K562 (cell line): ENCODE results near the gene PRTN3.

ENCODE experiments used
- CTCF ChIP-seq, 3 experiments: IDR thresholded peaks in 2 of 3; conservative IDR thresholded peaks in 1 of 3; 2 replicates each; pipeline ENCODE4 v1.5.1; 2011 to 2012; ENCODE audit warnings: low read length in 3 of 3, mild to moderate bottlenecking in 3 of 3, control low read depth in 2 of 3, improper control_type of control experiment in 1 of 3, inconsistent platforms in 1 of 3, low read depth in 1 of 3, mixed read lengths in 1 of 3, moderate library complexity in 1 of 3; ENCODE audit not compliant: insufficient read depth in 2 of 3
- GATAD2B ChIP-seq: fragments of 450-650 bp; IDR thresholded peaks from 2 replicates; pipeline ENCODE4 v1.6.1; 2017; ENCODE audit warnings: mild to moderate bottlenecking, borderline replicate concordance
- GMEB1 ChIP-seq: fragments of 250-450 bp; sonication (Bioruptor Pico); IDR thresholded peaks from 2 replicates; pipeline ENCODE4 v1.4.0; 2020; ENCODE audit warnings: mild to moderate bottlenecking
- HINFP ChIP-seq: fragments of 450-650 bp; conservative IDR thresholded peaks from 2 replicates; pipeline ENCODE4 v1.6.1; 2016; ENCODE audit warnings: missing genetic modification characterization, low read depth, mild to moderate bottlenecking, control low read depth, missing compliant biosample characterization
- JUND ChIP-seq, 2 experiments: IDR thresholded peaks; 2 replicates in 1 of 2; 3 replicates in 1 of 2; pipeline ENCODE4 v1.6.1; 2011; ENCODE audit warnings: borderline replicate concordance in 2 of 2, low read depth in 2 of 2, low read length in 2 of 2, improper control_type of control experiment in 1 of 2, missing biosample characterization in 1 of 2, missing genetic modification characterization in 1 of 2, missing genetic modification reagents in 1 of 2
- MAZ ChIP-seq, 2 experiments: fragments of 450-650 bp in 1 of 2; sonication (generic) in 1 of 2; formaldehyde crosslinking; IDR thresholded peaks in 1 of 2; conservative IDR thresholded peaks in 1 of 2; 2 replicates each; pipeline versions ENCODE4 v1.4.0 to v1.5.0; 2020; ENCODE audit warnings: mild to moderate bottlenecking in 1 of 2, missing genetic modification reagents in 1 of 2
- MTA2 ChIP-seq: fragments of 450-650 bp; IDR thresholded peaks from 2 replicates; pipeline ENCODE4 v1.6.1; 2016; ENCODE audit warnings: low read depth
- MYC ChIP-seq, 2 experiments: fragments of 250-450 bp in 1 of 2; sonication (Bioruptor Pico) in 1 of 2; IDR thresholded peaks; 2 replicates each; pipeline versions ENCODE4 v1.5.1 to v1.6.1; 2012 to 2021; ENCODE audit warnings: low read depth in 2 of 2, borderline replicate concordance in 1 of 2, improper control_type of control experiment in 1 of 2, low read length in 1 of 2, mild to moderate bottlenecking in 1 of 2, moderate library complexity in 1 of 2
- NEUROD1 ChIP-seq: fragments of 150-350 bp; IDR thresholded peaks from 2 replicates; pipeline ENCODE4 v1.6.1; 2014; ENCODE audit warnings: borderline replicate concordance, low read length, low read depth; ENCODE audit not compliant: partially characterized antibody
- POLR3A ChIP-seq: IDR thresholded peaks from 2 replicates; pipeline ENCODE4 v1.6.1; 2011; ENCODE audit warnings: borderline replicate concordance, mild to moderate bottlenecking, moderate library complexity; ENCODE audit not compliant: insufficient read length, insufficient read depth; ENCODE audit errors: extremely low read depth
- SPI1 ChIP-seq: IDR thresholded peaks from 2 replicates; pipeline ENCODE4 v1.6.1; 2011; ENCODE audit warnings: low read depth, low read length, control low read depth, borderline replicate concordance
- THAP7 ChIP-seq: fragments of 250-450 bp; sonication (Bioruptor Pico); IDR thresholded peaks from 2 replicates; pipeline ENCODE4 v1.5.0; 2021
- U2AF1 ChIP-seq: fragments of 200-400 bp; formaldehyde crosslinking; optimal IDR thresholded peaks from 2 replicates; pipeline ENCODE3; 2017; ENCODE audit warnings: mild to moderate bottlenecking, low read depth, low read length, moderate library complexity
- ZBTB33 ChIP-seq: sonication (generic); formaldehyde crosslinking; IDR thresholded peaks from 2 replicates; pipeline ENCODE4 v1.8.1; 2023; ENCODE audit warnings: mild to moderate bottlenecking, missing genetic modification reagents

GRCh38 chr19:876089-876488 is 35.3 kb downstream of the PRTN3 start:
- TF ChIP-seq NEUROD1, result no peak
- no peak for TF ChIP-seq MYC (IDR thresholded peaks at IDR 0.05; ENCODE audit: low read depth, low read length)
- no peak for TF ChIP-seq MYC (CRISPR knock-in tag; IDR thresholded peaks at IDR 0.05; ENCODE audit: borderline replicate concordance, low read depth)
- TF ChIP-seq GATAD2B, result no peak
- TF ChIP-seq POLR3A, result no peak
- no peak for TF ChIP-seq MTA2
- no peak for TF ChIP-seq CTCF (IDR thresholded peaks at IDR 0.05 in 2 of 3, conservative IDR thresholded peaks at IDR 0.05 in 1 of 3; ENCODE audit: insufficient read depth in 2 of 3, low read depth in 1 of 3, low read length in 3 of 3)
- no peak for TF ChIP-seq U2AF1
- TF ChIP-seq HINFP (tag), result no peak
- no peak for TF ChIP-seq ZBTB33 (CRISPR knock-in tag)
- no peak for TF ChIP-seq SPI1
- no peak for TF ChIP-seq THAP7 (CRISPR knock-in tag)
- no peak for TF ChIP-seq GMEB1
- TF ChIP-seq JUND (IDR thresholded peaks at IDR 0.05; ENCODE audit: borderline replicate concordance, low read depth, low read length), result no peak
- TF ChIP-seq JUND (tag; IDR thresholded peaks at IDR 0.05; ENCODE audit: borderline replicate concordance, low read depth, low read length), result no peak
- TF ChIP-seq MAZ (CRISPR knock-in tag; conservative IDR thresholded peaks at IDR 0.05 in 1 of 2, IDR thresholded peaks at IDR 0.05 in 1 of 2), result no peak
